HG02970 (cell line): ENCODE measurements around the gene LRRC8E.
A peak's percentile ranks its signal among the peaks of the same experiment; 100 is the strongest.

Experiments used
- ATAC-seq: cut with Tn5 transposase; IDR thresholded peaks from one replicate; pipeline ENCODE4 v1.9.1; 2021; ENCODE audit warnings: mild to moderate bottlenecking, moderate library complexity, moderate number of reproducible peaks; ENCODE audit not compliant: unreplicated experiment, low FRiP score

The LRRC8E gene

DNA sequence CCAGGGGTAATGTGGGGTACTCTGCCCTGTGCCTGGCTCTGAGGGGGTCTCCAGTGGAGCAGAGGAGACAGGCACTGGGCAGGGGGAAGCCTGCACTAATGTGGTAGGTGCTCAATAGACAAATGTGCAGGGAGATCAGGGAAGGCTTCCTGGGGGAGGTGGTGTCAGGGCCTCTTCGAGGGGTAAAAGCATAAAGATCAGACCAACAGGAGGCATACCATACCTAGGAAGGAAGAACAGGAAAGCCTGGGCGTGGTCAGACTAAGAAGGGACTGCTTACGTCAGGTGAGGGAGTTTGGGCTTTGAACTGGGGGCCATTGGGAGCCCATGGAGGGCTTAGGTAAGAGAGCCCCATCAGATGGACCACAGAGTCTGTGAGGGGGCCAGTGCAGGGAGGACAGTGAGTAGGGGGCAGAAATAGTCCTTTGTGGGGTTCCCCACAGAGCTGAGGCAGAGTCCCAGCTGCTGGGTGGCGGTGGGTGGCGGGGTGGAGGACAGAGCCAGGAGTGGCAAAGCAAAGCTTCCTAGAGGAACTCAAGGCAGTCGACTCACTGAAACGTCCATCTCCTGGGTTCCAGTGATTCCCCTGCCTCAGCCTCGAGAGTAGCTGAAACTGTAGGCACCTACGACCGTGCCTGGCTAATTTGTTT lies 22.9 kb upstream of the LRRC8E start:
- no peak for ATAC-seq

DNA sequence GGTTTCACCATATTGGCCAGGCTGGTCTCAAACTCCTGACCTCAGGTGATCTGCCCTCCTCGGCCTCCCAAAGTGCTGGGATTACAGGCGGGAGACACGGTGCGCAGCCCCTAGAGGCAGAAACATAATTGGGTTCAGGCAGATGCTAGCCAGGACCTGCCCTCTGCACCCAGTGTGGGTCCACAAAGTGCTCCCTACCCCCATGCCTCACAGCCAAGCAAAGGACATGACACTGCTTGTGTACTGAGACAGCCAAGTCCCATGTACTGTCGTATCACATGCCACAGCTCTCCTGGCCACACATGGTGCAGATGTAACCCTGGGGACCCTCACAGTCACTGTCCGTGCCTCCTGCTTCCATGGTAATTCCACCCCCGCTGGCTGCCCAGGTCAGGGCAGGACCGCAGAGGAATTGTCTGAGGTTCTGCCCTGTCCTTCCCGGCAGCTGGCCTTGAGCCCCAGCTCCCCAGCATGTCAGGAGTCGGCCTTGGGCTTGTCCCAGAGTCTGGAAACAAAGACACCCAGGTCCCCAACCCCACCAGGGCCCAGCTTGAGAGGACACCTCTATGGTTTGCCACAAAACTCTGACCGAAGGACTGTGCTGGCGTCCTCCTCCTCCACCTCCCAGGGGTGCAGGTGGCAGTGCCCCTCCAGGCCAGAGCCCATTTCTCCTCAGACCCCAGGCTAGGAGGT lies 21.8 kb upstream of the LRRC8E start:
- no peak for ATAC-seq

DNA sequence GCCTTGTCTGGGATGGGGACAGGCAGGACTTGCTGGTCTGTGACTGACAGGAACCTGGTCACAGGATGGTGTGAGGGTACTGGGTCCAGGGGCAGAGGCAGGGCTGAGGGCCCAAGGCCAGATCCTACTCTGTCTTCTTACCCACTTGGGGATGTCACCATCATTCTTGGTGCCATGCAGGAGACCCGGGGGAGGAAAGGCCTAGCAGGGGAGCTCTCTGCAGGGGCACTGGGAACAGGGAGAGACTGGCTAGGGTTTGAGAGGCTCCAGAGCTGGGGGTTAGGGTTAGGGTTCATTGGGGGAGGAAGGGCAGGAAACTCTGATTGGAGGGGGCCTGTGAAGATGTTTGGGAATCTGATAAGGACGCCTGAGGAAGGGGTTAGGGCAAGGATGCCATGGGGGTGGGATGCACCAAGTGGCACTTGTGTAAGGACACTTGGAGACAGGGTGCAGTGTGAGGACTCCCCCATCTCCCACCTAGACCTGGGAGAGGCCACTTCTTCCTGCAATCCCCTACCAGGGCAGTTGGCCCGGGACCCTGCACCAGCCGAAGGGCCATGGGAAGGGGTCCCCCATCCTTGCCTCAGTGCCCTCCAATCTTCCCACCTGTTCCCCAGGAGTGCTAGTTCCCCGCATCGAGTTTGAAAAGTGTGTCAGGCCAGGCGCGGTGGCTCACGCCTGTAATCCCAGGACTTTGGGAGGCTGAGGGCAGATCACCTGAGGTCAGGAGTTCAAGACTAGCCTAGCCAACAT lies 21.0 kb upstream of the LRRC8E start:
- ATAC-seq: no peak

DNA sequence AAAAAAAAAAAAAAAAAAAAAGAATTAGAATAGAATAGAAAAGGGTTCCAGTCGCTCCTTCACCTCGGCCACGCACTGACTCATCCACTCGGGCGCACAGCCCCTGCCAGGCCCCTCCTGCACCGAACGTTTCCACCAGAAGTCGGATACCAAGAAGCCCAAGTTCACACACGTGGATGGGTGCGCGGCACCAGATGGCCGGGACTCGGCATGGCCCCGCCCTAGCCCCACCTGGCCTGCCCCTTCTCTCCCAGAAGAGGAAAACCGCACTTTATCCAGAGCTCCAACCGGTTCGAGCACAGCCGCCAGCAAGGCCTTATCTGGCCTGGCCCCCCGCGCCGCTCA lies 20.0 kb upstream of the LRRC8E start:
- ATAC-seq: no peak

DNA sequence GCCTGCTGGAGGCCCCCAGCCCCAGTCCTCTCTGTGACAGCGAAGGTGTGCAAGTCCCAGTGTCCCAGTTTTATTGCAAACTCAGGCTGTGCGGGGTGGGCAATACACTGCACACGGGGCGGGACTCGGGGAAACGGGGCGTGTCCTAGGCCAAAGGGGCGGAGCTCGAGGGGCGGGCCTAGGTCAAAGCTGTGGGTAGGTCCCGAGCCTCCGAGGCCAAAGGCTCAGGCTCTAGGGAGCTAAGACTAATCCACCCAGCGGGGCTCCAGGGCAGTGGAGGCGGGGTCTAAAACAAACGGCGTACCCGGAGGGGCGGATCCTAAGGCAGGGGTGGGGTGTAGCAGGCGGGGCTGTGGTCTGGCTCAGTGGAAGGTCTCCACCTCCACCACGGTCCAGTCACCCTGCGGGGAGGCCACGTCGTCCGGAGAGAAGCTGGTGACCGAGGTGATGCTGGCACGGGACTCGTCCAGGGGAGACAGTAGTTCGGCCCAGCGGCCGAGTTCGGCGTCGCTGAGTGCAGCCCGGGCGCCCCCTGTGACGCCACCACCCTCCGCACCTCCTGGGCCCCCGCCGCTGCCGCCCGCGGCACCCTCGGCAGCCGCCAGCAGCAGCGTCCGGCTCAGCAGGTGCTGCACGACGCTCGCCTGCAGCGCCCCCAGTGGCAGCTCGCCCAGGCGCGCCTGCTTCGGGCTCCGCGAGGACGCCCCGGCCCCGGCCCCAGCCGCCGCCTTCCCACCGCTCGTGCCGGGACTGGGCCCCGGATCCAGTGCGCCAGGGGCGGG lies 19.4 kb upstream of the LRRC8E start:
- ATAC-seq: peak; percentile 59

DNA sequence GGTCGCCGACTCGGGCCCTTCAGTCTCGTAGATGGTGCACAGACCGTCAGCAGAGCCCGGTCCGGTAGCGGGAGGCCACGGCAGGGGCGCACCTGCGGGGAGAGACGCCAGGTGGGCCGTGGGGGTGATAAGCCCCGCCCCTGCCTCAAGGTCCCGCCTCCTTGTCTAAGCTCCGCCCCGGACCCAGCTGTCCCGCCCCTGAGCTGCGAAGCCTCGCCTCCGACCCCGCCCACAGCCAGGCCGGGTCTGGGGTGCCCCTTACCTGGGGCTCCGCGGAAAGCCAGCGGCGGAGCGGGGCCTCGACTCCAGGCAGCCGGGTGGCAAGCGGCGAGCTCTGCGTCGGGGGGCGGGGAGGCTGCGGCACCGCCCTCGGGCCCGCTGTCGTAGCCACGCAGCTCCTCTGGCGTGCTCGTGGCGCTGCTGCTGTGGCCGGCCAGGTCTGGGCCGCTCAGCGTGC lies 18.8 kb upstream of the LRRC8E start:
- ATAC-seq: peak; percentile 42

DNA sequence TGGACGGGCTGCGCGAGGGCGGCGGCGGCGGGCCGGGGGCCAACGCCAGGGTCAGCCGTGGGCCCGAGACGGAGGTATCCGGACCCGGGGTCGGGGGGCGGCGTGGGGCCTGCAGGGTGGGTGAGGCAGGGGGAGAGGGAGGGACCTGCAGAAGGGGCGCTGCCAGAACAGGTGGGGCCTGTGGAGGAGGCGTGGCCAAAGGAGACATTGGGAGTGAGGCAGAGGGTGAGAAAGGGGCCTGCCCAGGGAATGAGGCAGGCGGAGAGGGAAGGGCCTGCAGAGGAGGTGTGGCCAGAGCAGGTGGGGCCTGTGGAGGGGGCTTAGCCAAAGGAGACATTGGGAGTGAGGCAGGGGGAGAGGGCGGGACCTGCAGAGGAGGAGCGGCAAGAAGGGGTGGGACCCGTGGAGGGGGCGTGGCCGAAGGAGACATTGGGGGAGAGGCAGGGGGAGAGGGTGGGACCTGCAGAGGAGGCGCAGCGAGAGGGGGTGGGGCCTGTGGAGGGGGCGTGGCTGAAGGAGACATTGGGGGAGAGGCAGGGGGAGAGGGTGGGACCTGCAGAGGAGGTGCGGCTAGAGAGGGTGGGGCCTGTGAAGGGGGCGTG lies 18.3 kb upstream of the LRRC8E start:
- no peak for ATAC-seq

DNA sequence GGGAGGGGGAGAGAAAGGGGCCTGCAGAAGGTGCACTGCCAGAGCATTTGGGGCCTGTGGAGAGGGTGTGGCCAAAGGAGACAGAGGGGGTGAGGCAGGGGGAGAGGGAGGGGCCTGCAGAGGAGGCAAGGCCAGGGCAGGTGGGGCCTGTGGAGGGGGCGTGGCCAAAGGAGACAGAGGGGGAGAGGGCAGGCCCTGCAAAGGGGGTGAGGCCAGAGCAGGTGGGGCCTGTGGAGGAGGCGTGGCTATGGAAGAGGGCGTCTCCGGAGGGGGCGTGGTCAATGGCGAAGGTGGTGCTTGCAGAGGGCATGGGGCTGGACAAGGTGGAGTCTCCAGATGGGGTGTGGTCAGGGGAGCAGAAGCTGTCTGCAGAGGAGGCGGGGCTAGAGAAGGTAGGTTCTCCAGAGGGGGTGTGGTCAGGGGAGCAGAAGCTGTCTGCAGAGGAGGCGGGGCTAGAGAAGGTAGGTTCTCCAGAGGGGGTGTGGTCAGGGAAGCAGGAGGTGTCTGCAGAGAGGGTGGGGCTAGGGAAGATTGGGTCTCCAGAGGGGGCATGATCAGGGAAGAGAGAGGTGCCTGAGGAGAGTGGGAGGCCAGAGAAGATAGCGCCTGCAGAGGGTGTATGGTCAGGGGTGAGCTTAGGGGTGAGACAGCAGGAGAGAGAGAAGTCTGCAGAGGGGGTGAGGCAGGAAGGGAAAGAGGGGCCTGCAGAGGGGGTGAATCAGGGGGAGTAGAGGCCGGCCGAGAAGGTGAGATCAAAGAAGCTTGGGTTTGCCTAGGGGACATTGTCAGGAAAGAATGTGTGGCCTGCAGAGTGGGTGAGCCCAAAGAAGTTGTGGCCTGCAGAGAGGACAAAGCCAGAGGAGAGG lies 17.5 kb upstream of the LRRC8E start:
- ATAC-seq: no peak

DNA sequence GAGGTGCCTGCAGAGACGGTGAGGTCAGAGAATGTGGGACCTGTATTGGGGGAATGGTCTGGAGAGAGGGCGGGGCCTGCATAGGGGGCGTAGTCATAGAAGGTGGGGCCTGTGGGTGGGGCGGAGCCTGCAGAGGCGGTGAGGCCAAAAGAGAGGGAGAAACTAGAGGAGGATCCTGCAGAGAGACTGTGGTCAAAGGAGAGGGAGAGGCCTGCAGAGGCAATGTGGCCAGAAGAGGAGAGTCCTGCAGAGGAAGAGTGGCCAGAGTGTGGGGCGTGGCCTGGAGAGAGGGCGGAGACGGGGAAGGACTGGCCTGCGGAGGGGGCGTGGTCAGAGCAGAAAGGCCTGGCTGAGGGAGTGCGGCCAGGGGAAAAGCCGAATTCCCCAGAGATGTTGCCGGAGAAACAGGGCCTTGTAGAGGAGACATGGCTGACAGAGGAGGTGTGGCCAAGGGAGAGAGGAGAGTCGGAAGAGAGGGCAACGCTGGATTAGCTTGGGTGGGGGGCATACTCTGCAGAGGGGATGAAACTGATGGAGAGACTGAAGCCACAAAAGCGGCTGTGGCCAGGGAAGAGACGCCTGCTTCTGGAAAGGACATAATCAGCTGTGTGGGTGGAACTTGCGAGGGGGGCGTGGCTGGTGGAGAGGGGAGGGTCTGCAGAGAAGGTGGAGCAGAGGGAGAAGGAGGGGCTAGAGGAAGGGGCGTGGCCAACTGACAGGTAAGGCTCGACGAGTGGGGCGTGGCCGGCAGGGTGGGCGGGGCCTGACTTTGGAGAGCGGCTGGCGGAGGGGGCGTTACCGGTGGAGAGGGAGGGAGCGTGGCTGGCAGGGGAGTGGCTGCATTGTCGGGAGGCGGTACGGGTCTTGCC lies 16.6 kb upstream of the LRRC8E start:
- no peak for ATAC-seq

DNA sequence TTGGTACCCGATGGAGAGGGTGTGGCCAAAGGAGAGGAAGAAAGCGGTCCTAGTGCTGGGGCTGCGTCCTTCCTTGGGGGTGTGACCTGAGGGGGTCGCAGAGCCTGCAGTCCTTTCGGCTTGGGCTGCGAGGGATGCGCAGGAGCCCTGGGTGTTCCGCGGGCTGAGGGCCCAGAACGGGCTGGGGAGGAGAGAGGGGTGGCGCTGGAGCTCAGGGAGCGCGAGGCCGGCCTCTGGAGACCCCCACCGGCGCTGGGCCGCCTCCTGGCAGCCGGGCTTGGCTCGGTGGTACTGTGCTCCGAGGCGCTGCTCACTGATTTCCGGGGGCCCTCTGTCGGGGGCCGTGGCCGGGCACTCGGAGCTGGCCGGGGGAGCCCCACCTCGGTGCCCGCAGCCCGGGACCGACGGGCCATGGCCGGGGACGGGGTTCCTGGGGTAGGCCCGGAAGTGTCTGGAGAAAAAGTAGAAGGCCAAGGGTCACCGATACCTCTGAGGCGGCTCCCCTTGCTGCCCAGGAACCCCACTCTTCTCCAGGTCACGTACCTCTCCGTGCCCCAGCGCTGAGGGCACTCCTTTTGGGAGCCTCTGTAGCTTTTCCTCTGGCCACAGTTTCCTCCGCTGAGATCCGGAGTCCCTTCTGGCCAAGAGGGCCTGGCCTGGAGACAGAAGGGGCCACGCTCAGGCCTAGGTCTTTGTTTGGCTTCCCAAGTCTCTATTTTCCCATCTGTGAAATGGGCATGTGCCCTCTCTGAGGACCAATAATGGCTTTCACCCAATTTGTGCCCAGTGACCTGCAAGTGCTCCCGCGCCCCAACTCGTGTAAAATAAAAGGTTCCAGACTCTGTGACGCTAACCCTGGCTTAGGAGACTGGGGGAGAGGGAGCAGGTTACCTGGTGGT lies 15.8 kb upstream of the LRRC8E start:
- ATAC-seq: no peak

DNA sequence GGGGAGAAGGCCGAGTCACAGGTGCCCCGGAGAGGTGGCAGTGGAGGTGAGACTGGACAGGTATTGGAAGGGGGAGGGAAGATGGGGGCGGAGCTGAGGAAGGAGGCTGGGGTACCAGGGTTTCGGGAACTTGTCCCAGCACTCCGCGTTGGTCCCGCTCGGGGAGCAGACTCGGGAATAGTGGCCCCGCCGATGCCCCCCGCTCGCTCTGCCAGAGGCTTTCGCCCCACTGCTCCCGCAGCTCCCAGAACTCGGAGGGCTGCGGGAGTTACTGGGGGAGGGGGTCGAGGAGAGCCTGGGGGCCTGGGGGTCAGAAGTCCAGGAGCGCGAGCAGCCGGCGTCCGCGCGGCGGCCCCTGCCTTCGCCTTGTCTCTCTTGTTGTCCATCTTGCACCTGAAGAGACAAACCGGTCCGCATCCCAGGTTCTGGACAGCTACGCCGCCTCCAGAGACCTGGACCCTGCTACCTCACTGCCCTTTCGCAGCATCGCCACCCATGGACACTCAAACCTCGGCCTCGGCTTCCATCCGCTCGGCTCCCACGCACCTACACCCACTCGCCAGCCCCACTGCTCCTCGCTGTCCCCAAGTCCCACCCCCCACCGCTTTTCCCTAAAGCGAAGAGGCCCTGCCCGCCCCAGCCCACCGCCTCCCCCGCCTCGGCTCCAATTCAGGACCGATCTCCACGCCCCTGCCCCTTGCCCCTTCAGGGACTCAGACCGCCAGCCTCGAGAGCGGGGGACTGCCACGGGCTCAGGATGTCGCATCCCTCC lies 14.8 kb upstream of the LRRC8E start:
- no peak for ATAC-seq

DNA sequence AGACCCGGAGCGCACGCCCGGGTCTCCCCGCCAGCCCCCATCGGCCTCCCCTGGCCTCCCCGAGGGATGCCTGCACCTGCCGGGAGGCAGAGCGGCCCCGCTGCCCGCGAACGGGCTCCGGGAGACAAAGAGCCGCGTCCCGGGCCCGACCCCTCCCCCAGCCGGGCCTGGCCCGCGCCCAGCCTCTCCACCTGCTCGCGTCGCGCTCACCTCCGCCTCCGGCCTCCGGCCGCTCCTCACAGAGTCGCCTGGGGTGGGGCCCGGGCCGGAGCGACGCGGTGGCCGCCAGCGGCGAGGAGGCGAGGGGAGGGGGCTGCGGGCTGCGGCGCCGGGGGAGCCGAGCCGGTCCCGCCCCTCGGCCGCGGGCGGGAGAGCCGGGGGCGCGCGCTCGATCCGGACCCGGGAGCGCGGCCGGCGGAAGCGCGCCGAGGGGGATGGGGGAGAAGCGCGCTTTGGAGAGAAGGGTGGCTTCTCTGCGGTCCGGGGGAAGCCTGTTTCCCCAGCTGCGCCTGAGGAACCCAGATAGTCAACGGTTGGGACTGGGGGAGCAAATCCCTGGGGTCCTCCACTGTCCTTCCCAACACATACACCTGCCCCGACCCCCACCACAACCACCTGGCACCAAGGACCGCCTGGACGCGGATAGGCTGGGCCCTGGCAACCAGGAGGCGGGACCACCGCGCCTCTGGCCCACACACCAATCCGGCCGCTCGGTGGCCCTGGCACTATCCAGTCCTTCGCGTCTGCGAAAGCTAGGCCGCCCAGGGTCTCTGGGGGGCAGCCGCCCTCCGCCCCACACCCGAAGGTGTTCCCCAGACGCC lies 14.0 kb upstream of the LRRC8E start, which contains the start of gene PRR36:
PRR36 (minus strand) TSS at position 315 of the 821 bp plus-strand sequence. CDS start 701 bp downstream, outside the sequence.
- ATAC-seq: no peak

DNA sequence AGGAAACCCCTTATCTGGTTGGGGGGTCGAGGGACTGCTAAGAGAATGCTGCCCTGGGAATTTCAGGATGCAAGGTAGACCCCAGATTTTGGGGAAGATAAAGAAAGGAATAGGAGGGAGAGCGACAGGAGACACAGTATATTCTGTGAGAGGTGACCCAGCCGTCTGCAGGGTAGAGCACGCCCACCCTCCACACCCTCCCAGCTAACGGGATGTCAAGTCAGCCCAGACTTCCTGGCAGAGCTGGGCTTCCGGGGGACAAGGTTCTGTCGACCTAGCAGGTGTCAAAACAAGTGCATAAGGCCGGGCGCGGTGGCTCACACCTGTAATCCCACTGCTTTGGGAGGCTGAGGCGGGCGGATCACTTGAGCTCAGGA lies 13.4 kb upstream of the LRRC8E start:
- ATAC-seq: no peak

DNA sequence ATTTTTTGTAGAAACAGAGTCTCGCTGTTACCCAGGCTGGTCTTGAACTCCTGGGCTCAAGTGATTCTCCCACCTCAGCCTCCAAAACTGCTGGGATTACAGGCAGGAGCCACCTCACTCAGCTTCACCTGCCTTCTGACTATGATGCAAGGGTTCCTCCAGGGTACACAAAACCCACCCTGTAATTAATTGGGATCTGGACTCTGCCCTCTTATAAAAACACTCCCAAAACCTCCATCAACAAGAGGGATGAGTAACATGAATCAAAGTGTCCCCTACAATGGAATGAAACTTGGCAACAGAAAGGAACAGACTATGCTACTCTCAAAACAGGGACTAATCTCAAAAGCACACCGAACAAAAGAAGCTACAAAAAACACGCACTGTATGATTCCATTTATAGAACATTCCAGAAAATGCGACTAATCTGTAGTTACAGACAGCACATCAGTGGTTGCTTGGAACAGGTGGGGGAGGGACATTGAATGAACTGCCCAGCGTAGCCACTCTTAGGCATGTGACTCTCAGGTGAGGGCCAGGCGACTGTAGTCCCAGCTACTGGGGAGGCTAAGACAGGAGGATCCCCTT lies 11.0 kb upstream of the LRRC8E start:
- ATAC-seq: no peak

DNA sequence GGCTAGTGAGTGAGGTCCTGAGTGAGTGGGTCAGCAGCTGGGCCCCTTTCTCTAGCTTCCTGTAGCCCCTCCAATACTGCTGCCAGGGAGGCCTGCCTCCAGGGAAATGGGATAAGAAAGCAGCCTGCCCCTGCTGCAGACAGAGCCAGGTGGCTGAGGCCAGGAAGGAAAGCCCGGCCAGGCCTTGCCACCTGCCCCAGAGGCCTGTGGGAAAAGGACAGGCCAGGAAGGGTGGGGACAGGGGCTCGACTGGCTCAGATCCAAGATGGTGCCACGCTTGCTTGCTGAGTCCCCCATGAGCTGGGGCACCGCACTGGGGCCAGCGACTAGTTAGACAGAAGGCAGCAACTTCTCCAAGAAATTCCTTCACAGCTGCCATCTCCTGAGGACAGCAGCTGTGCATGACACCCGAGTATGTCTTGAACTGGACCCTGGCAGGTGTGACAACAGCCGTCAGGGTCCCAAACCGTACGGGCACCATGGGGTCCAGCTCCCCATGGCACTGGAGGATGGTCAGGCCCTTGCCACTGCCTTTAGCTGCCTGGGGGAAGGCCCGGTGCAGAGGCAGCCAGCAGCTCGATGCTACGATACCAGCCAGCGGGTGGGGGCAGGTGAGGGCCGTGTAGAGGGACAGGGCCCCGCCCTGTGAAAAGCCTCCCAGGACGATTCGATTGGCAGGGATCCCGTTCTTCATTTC lies 9.1 kb upstream of the LRRC8E start:
- no peak for ATAC-seq
